LNCAP (cell line): ENCODE measurements around the gene PCA3.

Source experiments
- TF ChIP-seq, protein P1 (sequence below): fragments of 450-650 bp; IDR thresholded peaks from 2 replicates; pipeline ENCODE4 v1.5.1; 2017; ENCODE audit warnings: mild to moderate bottlenecking

Gene PCA3

DNA sequence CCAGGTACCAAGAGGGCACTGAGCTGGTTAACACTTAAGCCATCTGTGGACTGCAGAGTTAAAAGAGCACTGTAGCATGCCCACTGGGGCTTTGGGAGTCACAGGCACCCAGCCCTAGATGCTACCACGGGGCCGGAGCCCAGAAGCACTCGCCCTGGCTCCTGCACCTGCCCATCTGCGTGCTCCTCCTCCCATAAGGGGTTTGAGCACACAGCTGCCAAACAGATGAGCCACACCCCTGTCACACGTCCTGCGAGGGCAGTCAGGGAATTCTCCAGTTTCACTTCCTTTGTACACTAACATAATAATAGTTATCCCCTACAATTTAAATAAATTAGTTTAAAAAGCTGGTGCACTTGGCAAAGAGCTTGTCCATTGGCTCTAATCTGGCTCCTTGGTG is 4.5 kb upstream of the PCA3 start:
- TF ChIP-seq, protein P1, sequence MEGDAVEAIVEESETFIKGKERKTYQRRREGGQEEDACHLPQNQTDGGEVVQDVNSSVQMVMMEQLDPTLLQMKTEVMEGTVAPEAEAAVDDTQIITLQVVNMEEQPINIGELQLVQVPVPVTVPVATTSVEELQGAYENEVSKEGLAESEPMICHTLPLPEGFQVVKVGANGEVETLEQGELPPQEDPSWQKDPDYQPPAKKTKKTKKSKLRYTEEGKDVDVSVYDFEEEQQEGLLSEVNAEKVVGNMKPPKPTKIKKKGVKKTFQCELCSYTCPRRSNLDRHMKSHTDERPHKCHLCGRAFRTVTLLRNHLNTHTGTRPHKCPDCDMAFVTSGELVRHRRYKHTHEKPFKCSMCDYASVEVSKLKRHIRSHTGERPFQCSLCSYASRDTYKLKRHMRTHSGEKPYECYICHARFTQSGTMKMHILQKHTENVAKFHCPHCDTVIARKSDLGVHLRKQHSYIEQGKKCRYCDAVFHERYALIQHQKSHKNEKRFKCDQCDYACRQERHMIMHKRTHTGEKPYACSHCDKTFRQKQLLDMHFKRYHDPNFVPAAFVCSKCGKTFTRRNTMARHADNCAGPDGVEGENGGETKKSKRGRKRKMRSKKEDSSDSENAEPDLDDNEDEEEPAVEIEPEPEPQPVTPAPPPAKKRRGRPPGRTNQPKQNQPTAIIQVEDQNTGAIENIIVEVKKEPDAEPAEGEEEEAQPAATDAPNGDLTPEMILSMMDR, result no peak

DNA sequence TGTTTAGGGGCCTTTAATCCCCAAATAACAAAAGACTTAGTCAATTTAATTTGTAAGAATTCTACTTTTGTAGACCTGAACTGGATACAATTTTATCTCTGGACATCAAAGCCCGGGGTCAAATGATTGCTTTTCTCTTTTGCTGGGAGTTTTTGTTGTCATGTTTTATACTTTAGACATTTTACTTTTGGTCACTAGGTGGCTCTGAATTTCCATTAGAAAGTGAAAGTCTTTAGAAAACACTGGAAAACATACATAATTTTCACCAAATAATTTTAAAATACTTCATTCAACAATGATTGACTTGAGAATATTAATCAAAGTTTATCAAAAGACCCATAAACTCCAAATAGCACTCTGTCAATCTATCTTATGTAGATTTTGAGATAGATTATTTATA is 2.8 kb upstream of the PCA3 start:
- TF ChIP-seq, protein P1, result peak; percentile 53

DNA sequence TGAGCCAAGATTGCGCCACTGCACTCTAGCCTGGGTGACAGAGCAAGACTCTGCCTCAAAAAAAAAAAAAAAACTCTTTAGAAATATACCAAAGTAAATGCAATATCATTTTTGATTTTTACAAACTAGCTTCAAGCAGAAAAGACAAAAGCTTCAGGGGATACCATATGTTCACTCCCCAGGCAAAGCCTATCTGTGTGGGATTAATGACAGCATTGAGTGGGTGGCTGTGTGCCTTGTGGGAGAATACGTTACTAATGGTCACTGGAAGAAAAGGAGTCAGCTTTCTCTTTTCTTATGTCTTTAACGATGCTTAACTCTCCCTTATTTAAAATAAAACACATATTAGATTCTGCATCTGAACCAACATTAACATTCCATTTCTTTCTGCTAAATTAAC is 1.9 kb downstream of the PCA3 start:
- TF ChIP-seq, protein P1, result no peak

DNA sequence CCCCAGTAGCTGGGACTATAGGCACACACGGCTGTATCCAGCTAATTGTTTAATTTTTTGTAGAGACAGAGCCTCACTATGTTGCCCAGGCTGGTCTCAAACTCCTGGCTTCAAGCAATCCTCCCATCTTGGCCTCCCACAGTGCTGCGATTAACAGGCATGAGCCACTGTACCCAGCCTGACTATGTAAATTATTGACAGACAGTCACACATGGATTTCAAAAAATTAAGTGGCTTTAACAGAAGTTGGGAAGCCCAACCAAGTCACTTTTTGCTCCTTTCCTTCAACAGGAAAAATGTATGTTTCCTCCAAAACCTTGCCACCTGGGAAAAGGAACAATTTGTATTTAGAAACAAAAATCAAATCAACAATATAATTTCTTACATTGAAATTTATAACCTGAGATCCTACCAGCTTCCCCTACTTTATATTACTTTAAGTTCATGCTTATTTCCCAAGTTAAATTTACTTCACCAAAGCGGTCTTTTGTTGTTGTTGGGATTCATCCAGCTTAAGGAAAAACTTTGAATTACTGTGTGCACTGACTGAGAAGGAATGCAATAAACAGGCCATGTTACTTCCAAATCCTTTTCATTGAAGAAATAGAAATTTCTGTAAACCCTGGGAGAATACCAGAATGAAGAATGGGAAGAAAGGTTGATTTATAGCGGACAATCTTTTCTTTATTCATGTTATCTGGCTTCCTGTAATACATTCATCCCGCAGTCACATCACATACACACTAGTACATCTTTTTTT is 8.6 kb downstream of the PCA3 start:
- TF ChIP-seq, protein P1, result no peak

DNA sequence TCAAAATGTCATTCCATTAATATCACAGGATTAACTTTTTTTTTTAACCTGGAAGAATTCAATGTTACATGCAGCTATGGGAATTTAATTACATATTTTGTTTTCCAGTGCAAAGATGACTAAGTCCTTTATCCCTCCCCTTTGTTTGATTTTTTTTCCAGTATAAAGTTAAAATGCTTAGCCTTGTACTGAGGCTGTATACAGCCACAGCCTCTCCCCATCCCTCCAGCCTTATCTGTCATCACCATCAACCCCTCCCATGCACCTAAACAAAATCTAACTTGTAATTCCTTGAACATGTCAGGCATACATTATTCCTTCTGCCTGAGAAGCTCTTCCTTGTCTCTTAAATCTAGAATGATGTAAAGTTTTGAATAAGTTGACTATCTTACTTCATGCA is 20.6 kb downstream of the PCA3 start:
- TF ChIP-seq, protein P1, result no peak

DNA sequence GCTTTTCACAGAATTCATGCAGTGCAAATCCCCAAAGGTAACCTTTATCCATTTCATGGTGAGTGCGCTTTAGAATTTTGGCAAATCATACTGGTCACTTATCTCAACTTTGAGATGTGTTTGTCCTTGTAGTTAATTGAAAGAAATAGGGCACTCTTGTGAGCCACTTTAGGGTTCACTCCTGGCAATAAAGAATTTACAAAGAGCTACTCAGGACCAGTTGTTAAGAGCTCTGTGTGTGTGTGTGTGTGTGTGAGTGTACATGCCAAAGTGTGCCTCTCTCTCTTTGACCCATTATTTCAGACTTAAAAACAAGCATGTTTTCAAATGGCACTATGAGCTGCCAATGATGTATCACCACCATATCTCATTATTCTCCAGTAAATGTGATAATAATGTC is 21.3 kb downstream of the PCA3 start:
- TF ChIP-seq, protein P1, result no peak

DNA sequence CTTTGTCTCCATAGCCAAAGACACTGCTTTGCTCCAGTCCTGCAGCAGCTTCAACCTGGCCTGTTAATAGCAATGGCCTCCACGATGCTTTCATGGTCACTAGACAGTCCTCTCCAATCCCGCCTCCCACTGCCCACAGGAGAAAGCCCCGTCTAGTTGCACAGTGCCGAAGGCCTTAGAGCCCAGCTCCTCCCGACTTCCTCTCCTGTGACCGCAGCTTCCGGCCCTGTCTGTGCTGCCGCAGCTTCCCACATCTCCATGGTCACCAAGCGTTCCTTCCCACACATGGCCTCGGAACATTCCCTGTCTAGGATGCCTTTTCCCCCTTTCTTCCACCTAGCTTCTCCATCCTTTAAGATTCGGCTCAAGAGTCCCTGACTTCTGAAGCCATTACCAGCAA is 23.4 kb downstream of the PCA3 start:
- TF ChIP-seq, protein P1, result no peak

DNA sequence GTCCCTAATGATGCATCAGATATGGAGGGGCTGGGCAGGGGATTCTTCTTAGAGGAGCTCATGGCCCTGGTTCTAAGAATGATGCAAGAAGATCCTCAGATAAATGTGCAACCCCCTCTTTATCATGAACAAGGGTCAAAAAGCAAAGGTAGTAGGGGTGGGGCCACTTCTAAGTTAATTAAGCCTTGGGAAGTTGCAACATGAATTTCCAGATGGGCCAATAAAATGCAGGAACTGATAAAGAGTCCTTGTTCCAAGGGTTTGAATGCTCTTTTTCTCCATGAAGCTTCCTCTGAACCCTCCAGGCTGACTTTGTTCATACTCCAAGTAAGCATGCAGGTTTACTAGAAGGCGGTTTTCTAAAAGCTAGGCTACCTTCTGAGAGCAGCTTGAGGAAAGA is 25.6 kb downstream of the PCA3 start:
- TF ChIP-seq, protein P1, result no peak
